IPS-15b (cell line): ENCODE data around the gene STX8.
"Not testable (repeated sequence)": the region's sequence is repeated elsewhere in the genome, so short reads cannot be mapped to it uniquely, and the experiment has no call there.

Experiments
- H3K27me3 ChIP-seq: one replicate; pipeline ENCODE4 v1.6.1; 2013; ENCODE audit warnings: low read length; ENCODE audit not compliant: control insufficient read depth, insufficient read depth
- H3K36me3 ChIP-seq: one replicate; pipeline ENCODE4 v1.6.1; 2013; ENCODE audit warnings: low read length; ENCODE audit not compliant: control insufficient read depth, insufficient read depth
- H3K4me1 ChIP-seq: one replicate; pipeline ENCODE4 v1.6.1; 2013; ENCODE audit warnings: mild to moderate bottlenecking, low read length; ENCODE audit not compliant: control insufficient read depth, insufficient read depth
- H3K4me3 ChIP-seq: one replicate; pipeline ENCODE4 v1.5.1; 2013; ENCODE audit warnings: low read depth, low read length
- H3K9ac ChIP-seq: one replicate; pipeline ENCODE4 v1.6.1; 2013; ENCODE audit warnings: low read depth, mild to moderate bottlenecking, low read length
- H3K9me3 ChIP-seq: one replicate; pipeline ENCODE4 v1.6.1; 2013; ENCODE audit warnings: mild to moderate bottlenecking, low read length; ENCODE audit not compliant: control insufficient read depth, insufficient read depth

The STX8 gene

GRCh38 chr17:9575381-9576101 is at the start of gene STX8:
STX8 (minus strand) TSS chr17:9575820; CDS start chr17:9575808, 12 bp downstream.
- Histone ChIP-seq H3K4me3 (peak within 1 kb of the TSS; percentile 93), H3K9ac (peak within 1 kb of the TSS; percentile 54), H3K27me3 (no peaks in the 10 kb centered on the region)

GRCh38 chr17:9622961-9623360 is 47.3 kb upstream of the STX8 start:
- Histone ChIP-seq H3K4me1 (no peaks in the 10 kb centered on the region), H3K36me3 (no peaks in the 10 kb centered on the region), H3K9me3 (no peaks in the 10 kb centered on the region), H3K27me3 (no peaks in the 10 kb centered on the region), H3K9ac (no peak overlapping the region), H3K4me3 (no peak overlapping the region)

More at GRCh38 chr17:9575381-9576101, at the start of gene STX8:
- Histone ChIP-seq H3K36me3 (no peaks in the 10 kb centered on the region), H3K4me1 (no peaks in the 10 kb centered on the region), H3K9me3 (no peaks in the 10 kb centered on the region)

- H3K36me3 ChIP-seq, result no peaks in the 10 kb centered on the region
- H3K9ac ChIP-seq, result no peak overlapping the region
- H3K4me3 ChIP-seq, result no peak overlapping the region
- no peaks in the 10 kb centered on the region for H3K27me3 ChIP-seq
- no peaks in the 10 kb centered on the region for H3K4me1 ChIP-seq
- H3K9me3 ChIP-seq, result no peaks in the 10 kb centered on the region
These were observed 39.9 kb upstream of the STX8 start for GRCh38 chr17:9615486-9615885.

GRCh38 chr17:9612006-9612405 is 36.4 kb upstream of the STX8 start:
- Histone ChIP-seq H3K27me3 (no peaks in the 10 kb centered on the region), H3K4me3 (no peak overlapping the region), H3K36me3 (no peaks in the 10 kb centered on the region), H3K9ac (no peak overlapping the region), H3K4me1 (no peaks in the 10 kb centered on the region), H3K9me3 (no peaks in the 10 kb centered on the region)

GRCh38 chr17:9611557-9611956 is 35.9 kb upstream of the STX8 start:
- H3K4me1 ChIP-seq, result no peaks in the 10 kb centered on the region
- no peaks in the 10 kb centered on the region for H3K36me3 ChIP-seq
- no peak overlapping the region for H3K4me3 ChIP-seq
- H3K9me3 ChIP-seq, result no peaks in the 10 kb centered on the region
- no peaks in the 10 kb centered on the region for H3K27me3 ChIP-seq
- H3K9ac ChIP-seq, result no peak overlapping the region

- not testable (repeated sequence) for H3K4me3 ChIP-seq, H3K9me3 ChIP-seq, H3K36me3 ChIP-seq, H3K27me3 ChIP-seq, H3K4me1 ChIP-seq, H3K9ac ChIP-seq
These were observed 31.4 kb upstream of the STX8 start for GRCh38 chr17:9607058-9607457.

GRCh38 chr17:9606453-9606852 is 30.8 kb upstream of the STX8 start:
- no peaks in the 10 kb centered on the region for H3K36me3 ChIP-seq
- no peaks in the 10 kb centered on the region for H3K9me3 ChIP-seq
- H3K4me3 ChIP-seq, result no peak overlapping the region
- H3K4me1 ChIP-seq, result no peaks in the 10 kb centered on the region
- no peaks in the 10 kb centered on the region for H3K27me3 ChIP-seq
- no peak overlapping the region for H3K9ac ChIP-seq

- H3K36me3 ChIP-seq, H3K9ac ChIP-seq, H3K9me3 ChIP-seq, H3K4me1 ChIP-seq, H3K27me3 ChIP-seq, H3K4me3 ChIP-seq: not testable (repeated sequence)
These were observed 29.0 kb upstream of the STX8 start for GRCh38 chr17:9604583-9604982.

- no peaks in the 10 kb centered on the region for H3K9me3 ChIP-seq
- H3K4me1 ChIP-seq, result no peaks in the 10 kb centered on the region
- H3K9ac ChIP-seq, result no peak overlapping the region
- no peaks in the 10 kb centered on the region for H3K36me3 ChIP-seq
- no peaks in the 10 kb centered on the region for H3K27me3 ChIP-seq
- no peak overlapping the region for H3K4me3 ChIP-seq
These were observed 23.0 kb upstream of the STX8 start for GRCh38 chr17:9598661-9599060.

- H3K9me3 ChIP-seq, H3K36me3 ChIP-seq, H3K4me1 ChIP-seq, H3K27me3 ChIP-seq, H3K9ac ChIP-seq, H3K4me3 ChIP-seq: not testable (repeated sequence)
These were observed 22.0 kb upstream of the STX8 start for GRCh38 chr17:9597638-9598037.

GRCh38 chr17:9594065-9594464 is 18.4 kb upstream of the STX8 start:
- Histone ChIP-seq H3K36me3 (no peaks in the 10 kb centered on the region), H3K4me3 (no peak overlapping the region), H3K4me1 (no peaks in the 10 kb centered on the region), H3K9ac (no peak overlapping the region), H3K9me3 (no peaks in the 10 kb centered on the region), H3K27me3 (no peaks in the 10 kb centered on the region)

- Histone ChIP-seq H3K9ac (no peak overlapping the region), H3K4me3 (no peak overlapping the region), H3K27me3 (no peaks in the 10 kb centered on the region), H3K4me1 (no peaks in the 10 kb centered on the region), H3K36me3 (no peaks in the 10 kb centered on the region), H3K9me3 (peaks cover 3% of the 10 kb centered on the region)
These were observed 12.5 kb upstream of the STX8 start for GRCh38 chr17:9587969-9588656.
